C4-2B (cell line): ENCODE data around the gene NOC2L.

ENCODE experiments used
- ZFX ChIP-seq: fragments of 450-650 bp; IDR thresholded peaks from 2 replicates; pipeline ENCODE4 v1.6.1; 2017
- TF ChIP-seq, protein P1 (sequence below): fragments of 450-650 bp; conservative IDR thresholded peaks from 2 replicates; pipeline ENCODE4 v1.5.1; 2017; ENCODE audit warnings: mild to moderate bottlenecking

DNA sequence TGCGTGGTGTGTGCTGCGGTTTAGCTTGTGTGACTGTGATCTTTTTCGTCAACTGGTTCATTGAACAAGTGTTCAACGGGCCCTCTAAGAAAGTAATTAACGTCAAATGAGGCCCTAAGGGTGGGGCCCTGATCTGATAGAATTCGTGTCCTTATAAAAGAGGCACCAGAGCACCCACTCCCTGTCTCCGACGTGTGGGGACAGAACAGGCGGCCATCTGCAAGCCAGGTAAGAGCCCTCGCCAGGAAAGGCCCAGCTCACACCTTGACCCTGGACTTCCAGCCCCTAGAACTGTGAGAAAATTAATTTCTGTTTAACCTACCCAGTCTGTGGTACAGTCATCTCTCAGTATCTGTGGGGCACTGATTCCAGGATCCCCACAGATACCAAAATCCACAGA, 55.8 kb downstream of the NOC2L start:
- TF ChIP-seq, protein P1, sequence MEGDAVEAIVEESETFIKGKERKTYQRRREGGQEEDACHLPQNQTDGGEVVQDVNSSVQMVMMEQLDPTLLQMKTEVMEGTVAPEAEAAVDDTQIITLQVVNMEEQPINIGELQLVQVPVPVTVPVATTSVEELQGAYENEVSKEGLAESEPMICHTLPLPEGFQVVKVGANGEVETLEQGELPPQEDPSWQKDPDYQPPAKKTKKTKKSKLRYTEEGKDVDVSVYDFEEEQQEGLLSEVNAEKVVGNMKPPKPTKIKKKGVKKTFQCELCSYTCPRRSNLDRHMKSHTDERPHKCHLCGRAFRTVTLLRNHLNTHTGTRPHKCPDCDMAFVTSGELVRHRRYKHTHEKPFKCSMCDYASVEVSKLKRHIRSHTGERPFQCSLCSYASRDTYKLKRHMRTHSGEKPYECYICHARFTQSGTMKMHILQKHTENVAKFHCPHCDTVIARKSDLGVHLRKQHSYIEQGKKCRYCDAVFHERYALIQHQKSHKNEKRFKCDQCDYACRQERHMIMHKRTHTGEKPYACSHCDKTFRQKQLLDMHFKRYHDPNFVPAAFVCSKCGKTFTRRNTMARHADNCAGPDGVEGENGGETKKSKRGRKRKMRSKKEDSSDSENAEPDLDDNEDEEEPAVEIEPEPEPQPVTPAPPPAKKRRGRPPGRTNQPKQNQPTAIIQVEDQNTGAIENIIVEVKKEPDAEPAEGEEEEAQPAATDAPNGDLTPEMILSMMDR: no peak
- TF ChIP-seq ZFX: no peak
